Measurements from ENCODE around the gene CHRNA4. TPM values are rescaled to one million over a fixed set of nuclear protein-coding genes. Genes with fewer than 3 reads are reported as not detected.
A peak's percentile ranks its signal among the peaks of the same experiment; 100 is the strongest.
"Not testable (repeated sequence)": the region's sequence is repeated elsewhere in the genome, so short reads cannot be mapped to it uniquely, and the experiment has no call there.

CHRNA4 gene
- total RNA-seq, 6 experiments from 2014 or later: 4.6 to 165 (median 26.8) TPM

DNA sequence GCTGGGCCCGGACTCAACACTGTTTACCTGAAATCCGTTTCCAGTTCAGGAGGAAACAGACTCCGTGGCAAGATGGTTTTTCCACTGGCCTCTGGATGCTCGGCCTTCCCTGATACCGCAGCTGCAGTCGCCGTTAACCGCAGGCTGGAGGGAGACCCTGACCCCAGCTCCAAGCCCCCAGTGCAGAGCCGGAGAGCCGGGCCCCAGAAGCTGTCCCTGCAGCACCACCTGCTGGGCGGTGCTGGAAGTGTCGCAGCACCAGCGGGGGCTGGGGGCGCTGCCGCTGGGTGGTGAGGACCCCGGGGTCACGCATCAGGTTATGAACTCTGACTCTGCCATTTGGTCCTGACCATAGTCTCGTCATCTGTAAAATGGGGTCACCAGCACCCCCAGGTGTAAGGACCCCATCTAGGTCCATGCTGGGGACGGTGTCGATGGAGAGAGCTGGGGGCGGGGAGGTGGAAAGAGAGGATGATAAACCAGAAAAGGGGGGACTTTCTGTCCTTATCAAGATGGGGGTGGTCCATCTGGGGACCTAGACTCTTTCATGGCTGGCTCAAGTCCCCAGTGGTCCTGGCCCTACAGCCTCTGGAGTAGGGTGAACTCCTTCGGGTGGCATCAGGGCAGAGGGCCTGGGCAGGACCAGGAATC is 20.8 kb upstream of the CHRNA4 start:
- intact Hi-C loops (cut with DNase I): loop anchor here (5.0 kb wide), 2 partner anchors 70 to 75 kb away; no protein-coding TSS in a partner anchor
- peak; percentile 48 to 73 (median 65) for ATAC-seq
- Histone ChIP-seq H3K27ac (no peak overlapping the region), H3K27me3 (no peaks in the 10 kb centered on the region), H3K9me3 (no peaks in the 10 kb centered on the region), H3K36me3 (no peaks in the 10 kb centered on the region), H3K4me1 (no peaks in the 10 kb centered on the region), H3K4me3 (no peak overlapping the region)
- no peak for DNase-seq
- WGBS (ENCODE audit: insufficient coverage, low coverage, low lambda C conversion rate, missing lambda C conversion rate): 8% methylated on average over 11 of the region's 22 CpGs
- TF ChIP-seq, protein P1, sequence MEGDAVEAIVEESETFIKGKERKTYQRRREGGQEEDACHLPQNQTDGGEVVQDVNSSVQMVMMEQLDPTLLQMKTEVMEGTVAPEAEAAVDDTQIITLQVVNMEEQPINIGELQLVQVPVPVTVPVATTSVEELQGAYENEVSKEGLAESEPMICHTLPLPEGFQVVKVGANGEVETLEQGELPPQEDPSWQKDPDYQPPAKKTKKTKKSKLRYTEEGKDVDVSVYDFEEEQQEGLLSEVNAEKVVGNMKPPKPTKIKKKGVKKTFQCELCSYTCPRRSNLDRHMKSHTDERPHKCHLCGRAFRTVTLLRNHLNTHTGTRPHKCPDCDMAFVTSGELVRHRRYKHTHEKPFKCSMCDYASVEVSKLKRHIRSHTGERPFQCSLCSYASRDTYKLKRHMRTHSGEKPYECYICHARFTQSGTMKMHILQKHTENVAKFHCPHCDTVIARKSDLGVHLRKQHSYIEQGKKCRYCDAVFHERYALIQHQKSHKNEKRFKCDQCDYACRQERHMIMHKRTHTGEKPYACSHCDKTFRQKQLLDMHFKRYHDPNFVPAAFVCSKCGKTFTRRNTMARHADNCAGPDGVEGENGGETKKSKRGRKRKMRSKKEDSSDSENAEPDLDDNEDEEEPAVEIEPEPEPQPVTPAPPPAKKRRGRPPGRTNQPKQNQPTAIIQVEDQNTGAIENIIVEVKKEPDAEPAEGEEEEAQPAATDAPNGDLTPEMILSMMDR (IDR thresholded peaks at IDR 0.05): peak; percentile 92 to 97 (median 95)
- TF ChIP-seq POLR2A (IDR thresholded peaks at IDR 0.05): no peak

DNA sequence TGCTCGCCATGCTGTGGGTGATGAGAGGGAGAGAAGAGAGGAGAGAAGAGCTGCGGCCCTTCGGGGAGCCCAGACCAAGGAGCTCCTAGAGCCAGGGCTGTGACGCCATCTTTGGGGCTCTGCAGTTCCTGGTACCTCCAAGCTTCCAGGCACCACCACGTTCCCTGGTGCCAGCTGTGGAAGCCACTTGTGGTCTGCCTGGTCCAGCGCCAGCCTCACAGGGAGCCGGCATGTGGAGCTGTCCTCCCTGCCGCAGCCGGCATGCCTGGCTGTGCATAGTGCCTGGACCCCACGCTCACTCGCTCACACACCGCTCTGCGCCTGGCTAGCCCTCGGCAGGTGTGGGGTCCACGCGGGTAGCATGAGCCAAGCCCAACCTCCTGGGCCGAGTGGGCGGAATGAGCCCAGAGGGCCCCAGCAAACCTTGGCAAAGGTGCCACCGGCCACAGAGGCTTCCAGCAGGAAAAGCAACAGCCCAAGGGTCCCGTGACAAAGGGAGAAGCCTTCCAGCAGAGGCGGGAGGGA is 19.3 kb upstream of the CHRNA4 start:
- intact Hi-C loops (cut with DNase I): loop anchor here (5.0 kb wide), 2 partner anchors 68 to 73 kb away; no protein-coding TSS in a partner anchor
- no peaks in the 10 kb centered on the region for H3K27me3 ChIP-seq
- DNase-seq (no peak), ATAC-seq (no peak)
- H3K36me3 ChIP-seq: no peaks in the 10 kb centered on the region
- H3K27ac ChIP-seq: no peak overlapping the region
- H3K4me3 ChIP-seq: no peak overlapping the region
- no peaks in the 10 kb centered on the region for H3K4me1 ChIP-seq
- no peak for TF ChIP-seq POLR2A (IDR thresholded peaks at IDR 0.05)
- TF ChIP-seq, protein P1 (IDR thresholded peaks at IDR 0.05): no peak
- 60% methylated on average over 3 of the region's 21 CpGs for WGBS (ENCODE audit: insufficient coverage, low coverage, low lambda C conversion rate, missing lambda C conversion rate)
- H3K9me3 ChIP-seq: no peaks in the 10 kb centered on the region

DNA sequence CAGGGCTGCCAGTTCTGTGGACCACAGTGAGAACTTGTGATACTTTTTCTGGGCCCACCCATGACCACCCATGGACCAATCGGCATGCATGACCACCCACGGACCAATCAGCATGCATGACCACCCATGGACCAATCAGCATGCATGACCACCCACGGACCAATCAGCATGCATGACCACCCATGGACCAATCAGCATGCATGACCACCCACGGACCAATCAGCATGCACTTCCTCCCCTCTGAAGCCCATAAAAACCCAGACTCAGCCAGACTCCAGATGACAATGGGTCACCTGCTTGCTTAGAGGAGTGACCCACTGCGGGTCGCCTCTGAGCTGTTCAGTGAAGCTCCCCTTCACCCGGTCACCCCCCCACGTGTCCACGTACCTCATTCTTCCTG is 18.7 kb upstream of the CHRNA4 start:
- not testable (repeated sequence) for H3K27ac ChIP-seq, H3K9me3 ChIP-seq, DNase-seq, ATAC-seq, H3K36me3 ChIP-seq, H3K4me1 ChIP-seq, H3K27me3 ChIP-seq, H3K4me3 ChIP-seq
- WGBS (ENCODE audit: insufficient coverage, low coverage, low lambda C conversion rate, missing lambda C conversion rate): 67% methylated on average over 4 of the region's 9 CpGs
- intact Hi-C loops (cut with DNase I): loop anchor here (5.0 kb wide), 2 partner anchors 68 to 73 kb away; no protein-coding TSS in a partner anchor

DNA sequence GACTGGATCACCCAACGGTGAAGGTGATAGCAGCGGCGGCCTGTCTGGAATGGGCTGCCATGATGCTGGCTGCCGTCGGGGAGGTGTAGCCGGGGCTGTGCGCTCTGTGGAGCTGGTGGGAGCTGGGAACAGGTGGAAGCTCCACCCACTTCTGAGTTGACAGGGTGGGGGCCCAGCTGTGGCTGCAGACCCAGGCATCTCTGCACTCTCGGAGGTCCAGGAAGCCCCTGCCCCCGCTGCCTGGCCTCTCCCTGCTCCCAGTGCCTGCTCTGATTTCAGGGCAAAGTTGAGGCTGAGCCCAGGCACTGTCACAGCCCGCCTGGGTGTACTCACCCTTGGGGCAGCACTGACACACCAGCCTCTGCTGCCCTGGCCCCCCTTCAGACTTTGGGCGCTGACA is 18.1 kb upstream of the CHRNA4 start:
- Histone ChIP-seq H3K27me3 (no peaks in the 10 kb centered on the region), H3K36me3 (no peaks in the 10 kb centered on the region), H3K9me3 (no peaks in the 10 kb centered on the region), H3K4me3 (no peak overlapping the region), H3K4me1 (no peaks in the 10 kb centered on the region), H3K27ac (no peak overlapping the region)
- ATAC-seq: no peak
- intact Hi-C loops (cut with DNase I): no loop called here
- DNase-seq: no peak
- 56% methylated on average over 3 of the region's 11 CpGs for WGBS (ENCODE audit: insufficient coverage, low coverage, low lambda C conversion rate, missing lambda C conversion rate)
- TF ChIP-seq POLR2A (IDR thresholded peaks at IDR 0.05): no peak
- TF ChIP-seq, protein P1 (IDR thresholded peaks at IDR 0.05): no peak

DNA sequence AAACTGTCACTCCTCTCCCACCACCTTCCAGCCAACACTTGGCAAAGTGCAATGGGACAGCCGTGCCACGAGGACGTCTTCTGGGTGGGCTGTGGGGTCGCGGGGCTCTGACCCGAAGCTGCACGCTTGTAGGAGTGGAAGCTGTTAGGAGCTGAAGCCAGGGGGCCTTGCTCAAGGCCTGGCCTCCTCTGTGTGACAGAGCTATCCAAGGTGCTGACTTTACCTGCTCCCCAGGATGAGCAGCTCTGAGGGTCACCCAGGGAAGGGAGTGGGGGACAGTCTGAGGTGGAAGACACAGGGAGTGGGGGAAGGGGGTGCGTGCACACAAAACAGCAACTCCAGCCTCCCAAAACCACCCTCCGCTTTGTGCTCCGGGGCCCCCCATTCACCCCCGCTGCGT is 17.5 kb upstream of the CHRNA4 start:
- ATAC-seq (no peak), DNase-seq (no peak)
- 26% methylated on average over 6 of the region's 12 CpGs for WGBS (ENCODE audit: insufficient coverage, low coverage, low lambda C conversion rate, missing lambda C conversion rate)
- Histone ChIP-seq H3K4me3 (no peak overlapping the region), H3K9me3 (no peaks in the 10 kb centered on the region), H3K36me3 (no peaks in the 10 kb centered on the region), H3K27ac (no peak overlapping the region), H3K4me1 (no peaks in the 10 kb centered on the region), H3K27me3 (no peaks in the 10 kb centered on the region)
- intact Hi-C loops (cut with DNase I): no loop called here
- no peak for TF ChIP-seq POLR2A (IDR thresholded peaks at IDR 0.05)
- TF ChIP-seq, protein P1 (IDR thresholded peaks at IDR 0.05): no peak

All from right lobe of liver (tissue), 6 donors.